ENCODE measurements around the gene OBSL1.

OBSL1 gene

GRCh38 chr2:219515874-219516629 is 55.3 kb downstream of the OBSL1 start:
- Histone ChIP-seq H3K9ac (ENCODE audit: low read length) (no peak overlapping the region), H3K4me3 (ENCODE audit: low read depth, low read length) (no peak overlapping the region), H3K36me3 (ENCODE audit: control insufficient read depth, insufficient read depth, low read length) (no peaks in the 10 kb centered on the region), H3K4me1 (ENCODE audit: control insufficient read depth, insufficient read depth, low read length) (peaks cover 48% of the 10 kb centered on the region), H3K9me3 (ENCODE audit: control insufficient read depth, insufficient read depth, low read depth, low read length) (no peaks in the 10 kb centered on the region), H3K27ac (ENCODE audit: low read depth, low read length) (no peak overlapping the region), H3K27me3 (ENCODE audit: control insufficient read depth, insufficient read depth, low read length) (peaks cover 74% of the 10 kb centered on the region)

DNA sequence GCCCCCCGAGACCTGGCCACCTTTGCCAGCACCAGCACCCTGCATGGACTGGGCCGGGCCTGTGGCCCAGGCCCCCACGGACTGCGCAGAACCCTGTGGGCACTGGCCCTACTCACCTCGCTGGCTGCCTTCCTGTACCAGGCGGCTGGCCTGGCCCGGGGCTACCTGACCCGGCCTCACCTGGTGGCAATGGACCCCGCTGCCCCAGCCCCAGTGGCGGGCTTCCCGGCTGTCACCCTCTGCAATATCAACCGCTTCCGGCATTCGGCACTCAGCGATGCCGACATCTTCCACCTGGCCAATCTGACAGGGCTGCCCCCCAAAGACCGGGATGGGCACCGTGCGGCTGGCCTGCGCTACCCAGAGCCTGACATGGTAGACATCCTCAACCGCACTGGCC is 56.5 kb downstream of the OBSL1 start:
- H3K9ac ChIP-seq (ENCODE audit: low read length) = no peak overlapping the region
- H3K4me3 ChIP-seq (ENCODE audit: low read depth, low read length) = no peak overlapping the region
- H3K27me3 ChIP-seq (ENCODE audit: control insufficient read depth, insufficient read depth, low read length) = peaks cover 76% of the 10 kb centered on the region
- no peaks in the 10 kb centered on the region for H3K9me3 ChIP-seq (ENCODE audit: control insufficient read depth, insufficient read depth, low read depth, low read length)
- H3K27ac ChIP-seq (ENCODE audit: low read depth, low read length) = no peak overlapping the region
- H3K4me1 ChIP-seq (ENCODE audit: control insufficient read depth, insufficient read depth, low read length) = peaks cover 42% of the 10 kb centered on the region
- no peaks in the 10 kb centered on the region for H3K36me3 ChIP-seq (ENCODE audit: control insufficient read depth, insufficient read depth, low read length)

GRCh38 chr2:219514196-219514761 is 57.1 kb downstream of the OBSL1 start, which contains the start of gene ASIC4:
Gene ASIC4 (plus strand): TSS chr2:219514482. CDS start chr2:219514725, 243 bp downstream.
- H3K9ac ChIP-seq (ENCODE audit: low read length) = no peak within 1 kb of the TSS
- no peaks in the 10 kb centered on the region for H3K36me3 ChIP-seq (ENCODE audit: control insufficient read depth, insufficient read depth, low read length)
- peaks cover 76% of the 10 kb centered on the region for H3K27me3 ChIP-seq (ENCODE audit: control insufficient read depth, insufficient read depth, low read length)
- no peak within 1 kb of the TSS for H3K27ac ChIP-seq (ENCODE audit: low read depth, low read length)
- peaks cover 44% of the 10 kb centered on the region for H3K4me1 ChIP-seq (ENCODE audit: control insufficient read depth, insufficient read depth, low read length)
- H3K4me3 ChIP-seq (ENCODE audit: low read depth, low read length) = peak within 1 kb of the TSS; percentile 19; the same call in 1 of the 2 replicates
- H3K9me3 ChIP-seq (ENCODE audit: control insufficient read depth, insufficient read depth, low read depth, low read length) = no peaks in the 10 kb centered on the region

DNA sequence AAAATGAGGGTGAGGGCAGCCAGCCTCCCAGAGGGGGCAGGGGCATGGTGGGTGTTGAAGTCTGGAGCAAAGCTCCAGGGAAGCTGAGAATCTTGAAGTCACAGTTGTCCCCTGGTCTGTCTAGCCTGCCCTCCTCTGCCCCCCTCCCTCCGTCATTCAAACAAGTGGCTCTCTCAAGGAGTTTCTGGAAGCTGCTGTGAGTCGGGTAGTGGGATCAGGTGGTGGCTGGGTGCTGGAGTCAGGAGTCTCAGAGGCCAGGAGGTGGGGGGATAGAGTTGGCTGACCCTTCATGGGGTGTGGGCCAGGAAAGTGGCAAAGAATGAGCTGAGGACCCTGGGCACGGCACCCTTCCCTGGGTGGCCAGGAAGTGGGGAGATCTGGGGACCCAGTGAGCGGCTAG is 57.6 kb downstream of the OBSL1 start:
- Histone ChIP-seq H3K9ac (ENCODE audit: low read length) (no peak overlapping the region), H3K9me3 (ENCODE audit: control insufficient read depth, insufficient read depth, low read depth, low read length) (no peaks in the 10 kb centered on the region), H3K36me3 (ENCODE audit: control insufficient read depth, insufficient read depth, low read length) (no peaks in the 10 kb centered on the region), H3K4me1 (ENCODE audit: control insufficient read depth, insufficient read depth, low read length) (peaks cover 48% of the 10 kb centered on the region), H3K27ac (ENCODE audit: low read depth, low read length) (no peak overlapping the region), H3K4me3 (ENCODE audit: low read depth, low read length) (peak overlapping the region; percentile 19; the same call in 1 of the 2 replicates), H3K27me3 (ENCODE audit: control insufficient read depth, insufficient read depth, low read length) (peaks cover 76% of the 10 kb centered on the region)

DNA sequence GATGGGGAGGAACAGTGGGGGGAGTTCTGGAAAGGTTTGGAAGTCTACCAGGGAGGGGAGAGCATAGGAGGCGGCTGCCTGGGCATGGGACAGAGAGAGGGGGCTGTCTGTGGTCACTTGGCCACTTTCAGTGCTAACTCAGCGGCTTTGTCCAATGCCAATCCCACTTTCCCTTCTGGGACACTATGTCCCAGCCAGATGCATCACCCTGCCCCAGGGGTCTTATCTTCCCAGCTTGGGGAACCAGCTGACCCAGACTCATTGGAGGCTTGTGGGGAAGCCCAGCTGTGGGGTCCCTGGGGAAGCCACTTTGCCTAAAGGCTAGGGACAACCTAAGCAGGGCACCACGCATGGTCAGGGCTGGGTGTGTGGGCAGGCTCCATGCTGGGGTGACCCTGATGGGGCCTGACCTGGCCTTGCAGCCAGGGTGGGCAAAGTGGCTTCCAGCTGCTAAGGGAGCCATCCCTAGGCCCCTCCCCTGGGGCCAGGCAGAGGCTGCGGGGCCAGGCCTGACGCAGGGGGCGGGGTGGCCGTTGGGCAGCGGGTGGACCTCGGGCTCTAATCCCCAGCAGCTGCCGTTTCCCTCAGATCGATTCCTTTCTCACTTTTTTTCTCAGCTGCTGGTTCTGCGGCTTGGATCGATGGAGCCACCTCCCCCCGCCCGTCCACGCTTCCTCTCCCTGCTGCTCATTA is 58.7 kb downstream of the OBSL1 start:
- no peaks in the 10 kb centered on the region for H3K9me3 ChIP-seq (ENCODE audit: control insufficient read depth, insufficient read depth, low read depth, low read length)
- no peaks in the 10 kb centered on the region for H3K36me3 ChIP-seq (ENCODE audit: control insufficient read depth, insufficient read depth, low read length)
- peaks cover 48% of the 10 kb centered on the region for H3K4me1 ChIP-seq (ENCODE audit: control insufficient read depth, insufficient read depth, low read length)
- H3K9ac ChIP-seq (ENCODE audit: low read length) = no peak overlapping the region
- H3K4me3 ChIP-seq (ENCODE audit: low read depth, low read length) = no peak overlapping the region
- peaks cover 66% of the 10 kb centered on the region for H3K27me3 ChIP-seq (ENCODE audit: control insufficient read depth, insufficient read depth, low read length)
- H3K27ac ChIP-seq (ENCODE audit: low read depth, low read length) = no peak overlapping the region

DNA sequence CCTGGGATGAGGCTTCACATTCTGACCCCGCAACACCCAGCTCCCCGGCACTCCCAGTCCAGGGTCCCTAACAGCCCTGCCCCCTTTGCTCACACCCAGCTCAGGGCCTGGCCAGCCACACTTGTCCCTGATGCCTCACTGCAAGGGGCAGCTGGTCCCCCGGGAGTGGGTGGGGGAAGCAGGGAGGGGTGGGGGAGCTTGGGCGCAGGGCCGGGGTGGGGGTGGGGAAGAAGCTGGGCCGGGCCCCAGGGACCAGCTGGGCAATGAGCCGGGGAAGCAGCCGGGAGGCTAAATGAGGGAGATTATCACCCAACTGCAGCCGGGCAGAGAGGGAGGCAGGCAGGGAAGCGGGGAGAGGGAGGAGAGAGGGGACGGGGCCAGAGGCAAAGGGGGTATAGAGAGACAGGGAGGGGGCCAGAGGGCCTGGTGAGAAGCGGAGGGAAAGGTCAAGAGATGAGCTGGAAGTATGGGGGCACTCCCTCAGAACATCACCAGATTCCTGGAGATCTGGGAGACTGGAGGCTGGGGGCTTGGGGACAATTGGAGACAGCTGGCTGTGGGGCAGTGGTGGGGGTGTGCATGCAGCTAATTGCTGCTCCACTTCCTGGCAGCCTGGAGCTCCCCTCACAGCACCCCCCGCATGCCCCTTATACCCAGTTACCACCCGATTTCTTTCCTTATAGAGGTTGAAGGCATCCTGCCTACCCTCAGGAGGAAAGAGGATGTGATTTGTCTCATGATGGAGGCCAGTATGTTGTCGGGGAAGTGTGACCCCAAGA is 59.6 kb downstream of the OBSL1 start:
- Histone ChIP-seq H3K4me3 (ENCODE audit: low read depth, low read length) (no peak overlapping the region), H3K36me3 (ENCODE audit: control insufficient read depth, insufficient read depth, low read length) (no peaks in the 10 kb centered on the region), H3K27me3 (ENCODE audit: control insufficient read depth, insufficient read depth, low read length) (peaks cover 56% of the 10 kb centered on the region), H3K27ac (ENCODE audit: low read depth, low read length) (no peak overlapping the region), H3K9ac (ENCODE audit: low read length) (no peak overlapping the region), H3K9me3 (ENCODE audit: control insufficient read depth, insufficient read depth, low read depth, low read length) (no peaks in the 10 kb centered on the region), H3K4me1 (ENCODE audit: control insufficient read depth, insufficient read depth, low read length) (peaks cover 57% of the 10 kb centered on the region)

GRCh38 chr2:219510512-219511135 is 60.7 kb downstream of the OBSL1 start:
- H3K36me3 ChIP-seq (ENCODE audit: control insufficient read depth, insufficient read depth, low read length) = peaks cover 7% of the 10 kb centered on the region
- H3K27me3 ChIP-seq (ENCODE audit: control insufficient read depth, insufficient read depth, low read length) = peaks cover 45% of the 10 kb centered on the region
- H3K9me3 ChIP-seq (ENCODE audit: control insufficient read depth, insufficient read depth, low read depth, low read length) = no peaks in the 10 kb centered on the region
- no peak overlapping the region for H3K27ac ChIP-seq (ENCODE audit: low read depth, low read length)
- no peak overlapping the region for H3K9ac ChIP-seq (ENCODE audit: low read length)
- peak overlapping the region; percentile 60 for H3K4me3 ChIP-seq (ENCODE audit: low read depth, low read length)
- H3K4me1 ChIP-seq (ENCODE audit: control insufficient read depth, insufficient read depth, low read length) = peaks cover 67% of the 10 kb centered on the region

GRCh38 chr2:219509780-219510511 is 61.4 kb downstream of the OBSL1 start:
- Histone ChIP-seq H3K4me3 (ENCODE audit: low read depth, low read length) (peak overlapping the region; percentile 60), H3K9me3 (ENCODE audit: control insufficient read depth, insufficient read depth, low read depth, low read length) (no peaks in the 10 kb centered on the region), H3K9ac (ENCODE audit: low read length) (no peak overlapping the region), H3K4me1 (ENCODE audit: control insufficient read depth, insufficient read depth, low read length) (peaks cover 67% of the 10 kb centered on the region), H3K27me3 (ENCODE audit: control insufficient read depth, insufficient read depth, low read length) (peaks cover 39% of the 10 kb centered on the region), H3K36me3 (ENCODE audit: control insufficient read depth, insufficient read depth, low read length) (peaks cover 11% of the 10 kb centered on the region), H3K27ac (ENCODE audit: low read depth, low read length) (no peak overlapping the region)

- peaks cover 19% of the 10 kb centered on the region for H3K36me3 ChIP-seq (ENCODE audit: control insufficient read depth, insufficient read depth, low read length)
- peak overlapping the region; percentile 60; the same call in 1 of the 2 replicates for H3K4me3 ChIP-seq (ENCODE audit: low read depth, low read length)
- peaks cover 62% of the 10 kb centered on the region for H3K4me1 ChIP-seq (ENCODE audit: control insufficient read depth, insufficient read depth, low read length)
- H3K9ac ChIP-seq (ENCODE audit: low read length) = no peak overlapping the region
- no peak overlapping the region for H3K27ac ChIP-seq (ENCODE audit: low read depth, low read length)
- peaks cover 31% of the 10 kb centered on the region for H3K27me3 ChIP-seq (ENCODE audit: control insufficient read depth, insufficient read depth, low read length)
- H3K9me3 ChIP-seq (ENCODE audit: control insufficient read depth, insufficient read depth, low read depth, low read length) = no peaks in the 10 kb centered on the region
Measured at GRCh38 chr2:219508971-219509779, 62.2 kb downstream of the OBSL1 start.

All from HUES6 (cell line).